NCI-H2107 (cell line): ENCODE measurements around the gene ATP2B2.
A peak's percentile ranks its signal among the peaks of the same experiment; 100 is the strongest.

Experiments used
- DNase-seq: peaks from one replicate; lab custom pipeline; 2025; lab: John Stamatoyannopoulos, UW

ATP2B2 gene

GRCh38 chr3:10447527-10448260 lies 57.7 kb downstream of the ATP2B2 start:
- DNase-seq = no peak

GRCh38 chr3:10447110-10447509 lies 58.3 kb downstream of the ATP2B2 start:
- no peak for DNase-seq

- no peak for DNase-seq
Observed at GRCh38 chr3:10445561-10446175, 59.7 kb downstream of the ATP2B2 start.

- no peak for DNase-seq
Observed at GRCh38 chr3:10444511-10444910, 60.9 kb downstream of the ATP2B2 start.

DNA sequence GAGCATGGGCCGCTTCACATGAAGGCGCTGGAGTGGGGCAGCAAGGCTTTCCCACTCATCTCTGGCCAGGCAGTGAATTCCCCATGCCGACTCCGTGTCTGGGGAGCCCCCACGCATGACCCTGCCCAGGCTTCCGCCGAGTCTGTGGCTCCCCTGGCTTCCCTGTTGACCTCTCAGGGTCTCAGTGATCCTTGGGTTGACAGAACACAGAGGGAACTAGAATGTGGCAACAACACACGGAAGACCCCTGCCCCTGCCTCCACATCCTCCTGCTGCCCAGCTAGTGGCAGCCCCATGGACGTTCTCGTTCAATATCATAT lies 61.3 kb downstream of the ATP2B2 start:
- no peak for DNase-seq

DNA sequence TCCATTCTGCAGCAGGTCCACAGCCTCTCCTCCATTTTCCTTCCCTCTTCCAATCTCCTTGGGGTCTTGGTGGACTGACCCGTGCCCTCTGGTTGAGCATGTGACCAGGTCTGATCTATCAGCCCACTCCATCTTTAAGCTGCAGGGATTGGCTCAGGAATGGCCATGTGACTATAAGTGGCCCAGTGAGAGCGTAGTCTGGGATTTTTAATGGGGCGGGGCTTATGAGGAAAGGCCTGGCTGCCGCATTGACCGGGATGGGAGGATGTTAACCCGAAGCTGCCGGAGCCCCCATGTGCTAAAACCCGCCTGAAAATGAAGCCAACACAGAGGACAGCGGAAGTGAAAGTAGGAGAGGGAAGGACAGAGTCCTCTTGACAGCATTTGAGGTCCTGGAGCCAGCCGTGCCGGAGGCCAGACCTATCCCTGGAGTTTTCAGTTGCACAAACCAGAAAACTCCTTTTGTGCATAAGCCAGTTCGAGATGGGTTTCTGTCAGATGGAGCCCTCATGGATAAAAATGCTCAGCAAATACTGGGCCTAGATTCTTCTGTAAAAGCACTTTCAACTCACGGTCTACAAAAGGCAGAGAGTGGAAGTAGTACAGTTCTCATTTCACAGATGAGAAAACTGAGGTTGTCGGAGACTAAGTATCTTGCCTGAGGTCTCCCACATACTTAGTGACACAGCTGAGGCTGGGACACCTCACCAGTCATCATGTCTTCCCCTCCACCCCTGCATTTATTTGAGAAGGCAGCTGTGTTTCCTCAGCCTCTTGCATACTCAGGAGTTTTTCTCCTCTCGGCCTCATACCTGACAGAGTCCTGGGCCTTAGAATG lies 61.9 kb downstream of the ATP2B2 start:
- DNase-seq = no peak

DNA sequence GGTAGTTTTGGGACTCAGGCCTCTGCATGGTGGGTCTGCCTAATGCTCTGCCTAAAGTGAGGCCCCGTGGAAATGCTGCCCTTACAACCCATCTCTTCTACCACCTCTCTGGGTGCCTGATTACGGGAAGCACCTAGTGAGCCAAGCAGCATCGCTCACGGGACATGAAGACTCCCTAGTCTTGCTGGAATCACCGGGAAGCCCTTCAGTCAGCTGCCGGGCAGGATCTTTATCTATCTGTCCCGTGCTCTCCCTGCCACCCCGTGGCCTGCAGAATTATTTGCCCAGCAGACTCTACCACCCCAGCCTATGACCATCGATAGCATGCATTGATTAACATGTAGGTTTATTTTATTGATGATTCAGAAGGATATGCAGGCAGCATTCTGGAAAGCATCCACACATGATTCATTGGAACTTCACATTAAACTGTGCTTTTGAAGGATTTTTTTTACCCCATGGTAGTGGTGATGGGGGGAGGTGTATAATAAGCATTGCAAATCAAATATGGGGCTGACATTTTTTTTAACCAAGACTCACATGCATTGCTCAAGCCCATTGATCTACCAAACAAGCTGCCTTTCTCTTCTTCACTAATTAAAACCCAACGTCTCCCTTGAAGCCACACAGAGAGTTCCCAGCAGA lies 63.1 kb downstream of the ATP2B2 start:
- DNase-seq = no peak

DNA sequence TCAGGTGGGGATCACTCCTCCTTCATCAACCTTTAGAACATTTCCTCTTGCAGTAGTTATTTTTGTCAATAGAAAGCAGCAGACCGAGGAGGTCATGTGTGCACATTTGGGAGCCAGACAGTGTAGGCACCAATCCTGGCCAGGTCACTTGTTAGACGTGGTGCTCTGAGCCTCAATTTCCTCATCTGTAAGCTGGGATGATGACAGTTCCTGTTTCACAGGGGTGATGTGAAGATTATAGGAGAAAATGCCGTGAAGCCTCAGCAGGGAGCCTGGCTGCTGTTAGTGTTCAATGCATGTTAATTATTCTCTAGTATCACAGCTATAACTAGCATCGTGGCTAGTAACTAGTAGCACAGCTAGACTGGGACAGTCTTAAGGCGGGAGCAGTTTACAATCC lies 64.7 kb downstream of the ATP2B2 start:
- DNase-seq = no peak

DNA sequence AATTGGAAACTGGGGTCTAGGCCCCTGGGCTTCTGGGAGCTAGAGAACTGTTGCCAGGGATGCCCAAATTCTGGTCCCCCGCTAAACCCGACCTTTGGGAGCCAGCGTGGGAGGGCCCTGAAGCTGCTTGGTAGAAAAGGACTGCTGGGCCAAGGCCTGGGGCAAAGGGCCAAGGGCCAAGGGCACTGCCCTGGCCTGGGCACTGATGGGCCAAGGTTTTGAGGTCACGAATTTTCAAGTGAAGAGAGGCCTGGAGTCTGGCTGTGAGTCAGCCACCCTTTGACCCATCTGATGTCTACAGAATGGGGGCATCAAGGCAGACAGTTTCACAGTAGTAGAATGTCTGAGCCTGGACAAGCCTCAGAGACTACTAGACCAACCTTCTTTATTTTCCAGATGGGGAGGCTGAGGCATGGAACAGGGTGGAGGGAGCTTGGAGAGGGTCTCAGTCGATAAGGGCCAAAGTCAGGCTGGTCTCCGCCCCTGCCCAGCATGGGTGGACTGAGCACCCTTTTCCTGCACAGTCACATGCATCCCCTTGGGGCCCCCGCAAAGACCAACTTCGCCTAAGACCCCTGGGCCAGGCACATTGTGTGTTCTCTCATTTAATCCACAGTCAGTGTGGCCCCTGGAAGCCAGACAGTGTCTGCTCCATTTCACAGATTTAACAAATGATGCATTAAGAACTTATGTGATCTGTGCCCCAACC lies 66.3 kb downstream of the ATP2B2 start:
- no peak for DNase-seq

DNA sequence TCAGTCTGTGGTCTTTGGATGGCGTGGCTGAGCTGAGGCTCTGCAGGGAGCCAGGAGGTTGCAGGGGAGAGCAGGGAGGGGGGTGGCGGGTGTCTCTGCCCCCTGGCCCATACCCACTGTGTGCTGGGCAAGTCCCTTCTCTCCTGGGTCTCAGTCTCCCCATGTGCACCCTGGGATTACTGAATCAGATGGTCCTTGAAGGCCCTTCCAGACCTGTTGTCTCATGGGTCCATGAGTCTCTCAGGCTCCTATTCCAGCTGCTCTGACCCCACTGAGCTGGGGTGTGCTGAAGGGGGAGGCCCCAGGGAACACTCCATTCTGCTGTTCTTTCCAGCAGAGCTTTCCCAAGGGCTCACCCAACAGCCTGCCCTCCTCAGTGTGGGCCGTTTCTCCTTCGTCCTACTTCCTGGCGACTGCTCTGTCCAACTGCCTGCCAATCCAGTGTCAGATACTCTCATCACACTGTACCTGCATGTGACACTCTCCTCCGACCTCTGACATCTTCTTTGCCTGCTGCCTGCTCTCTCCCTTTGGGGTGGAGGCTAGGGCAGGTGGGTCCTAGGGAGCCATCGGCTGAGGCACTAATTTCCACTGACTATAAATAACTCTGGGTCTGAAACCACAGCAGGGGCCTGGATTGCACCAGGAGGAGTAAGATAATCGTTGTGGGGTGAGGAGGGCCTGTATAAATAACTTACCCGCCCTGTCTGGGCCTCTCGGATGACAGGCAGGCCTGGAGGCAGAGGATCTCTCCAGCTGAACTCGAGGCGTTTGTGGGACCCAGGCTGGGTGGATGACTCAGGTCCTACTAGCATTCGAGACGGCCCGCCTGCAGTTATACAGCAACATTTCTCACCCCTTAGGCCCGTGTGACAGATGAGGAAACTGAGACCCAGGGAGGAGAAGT lies 67.1 kb downstream of the ATP2B2 start:
- DNase-seq = no peak

DNA sequence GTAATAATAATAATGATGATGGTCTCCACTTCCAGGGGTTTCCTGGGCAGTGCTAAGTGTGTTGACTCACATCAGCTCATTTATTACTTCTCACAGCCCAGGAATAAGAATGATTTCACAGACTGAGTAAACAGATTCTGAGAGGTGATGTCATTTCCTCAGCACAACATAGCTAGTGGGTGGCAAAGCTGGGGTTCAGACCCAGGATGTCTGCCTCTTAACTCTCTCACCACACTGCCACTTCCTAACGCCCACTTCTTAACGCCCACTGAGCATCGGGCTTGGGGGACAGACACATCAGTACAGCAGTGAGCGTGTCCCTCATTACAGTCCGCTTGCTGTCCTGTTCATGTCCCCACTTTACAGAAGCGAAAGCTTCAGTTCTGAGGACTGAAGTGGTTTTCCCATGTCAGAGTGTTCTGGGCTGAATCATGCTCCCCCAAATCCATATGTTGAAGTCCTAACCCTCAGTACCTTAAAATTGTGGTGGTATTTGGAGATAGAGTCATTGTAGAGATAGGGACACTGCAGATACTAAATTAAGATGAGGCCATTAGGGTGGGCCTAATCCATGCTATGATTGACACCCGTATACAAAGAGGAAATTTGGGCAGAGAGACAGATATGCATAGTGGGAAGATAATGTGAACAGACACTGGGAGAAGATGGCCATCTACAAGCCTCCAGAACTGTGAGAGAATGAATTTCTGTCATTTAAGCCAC lies 68.0 kb downstream of the ATP2B2 start:
- DNase-seq = no peak

DNA sequence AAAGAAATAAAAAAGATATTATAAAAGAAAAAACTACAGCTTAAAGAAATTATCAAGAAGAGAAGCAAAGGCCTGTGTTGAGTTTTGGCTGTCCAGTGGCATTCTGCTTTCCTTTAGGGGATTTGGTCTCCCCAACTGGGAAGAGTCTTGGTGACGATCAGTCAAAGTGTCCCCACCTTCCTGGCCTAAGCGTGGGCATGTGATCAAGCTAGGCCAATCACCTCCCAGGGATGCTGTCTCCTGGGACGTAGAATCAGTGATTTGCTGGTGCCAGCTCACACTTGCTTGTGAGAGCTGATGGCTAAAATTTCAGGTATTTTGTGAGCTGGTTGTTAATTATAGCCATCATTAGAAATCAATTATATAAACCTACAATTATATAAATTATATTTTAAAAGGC lies 69.5 kb downstream of the ATP2B2 start:
- no peak for DNase-seq

GRCh38 chr3:10434938-10435336 lies 70.4 kb downstream of the ATP2B2 start:
- no peak for DNase-seq

DNA sequence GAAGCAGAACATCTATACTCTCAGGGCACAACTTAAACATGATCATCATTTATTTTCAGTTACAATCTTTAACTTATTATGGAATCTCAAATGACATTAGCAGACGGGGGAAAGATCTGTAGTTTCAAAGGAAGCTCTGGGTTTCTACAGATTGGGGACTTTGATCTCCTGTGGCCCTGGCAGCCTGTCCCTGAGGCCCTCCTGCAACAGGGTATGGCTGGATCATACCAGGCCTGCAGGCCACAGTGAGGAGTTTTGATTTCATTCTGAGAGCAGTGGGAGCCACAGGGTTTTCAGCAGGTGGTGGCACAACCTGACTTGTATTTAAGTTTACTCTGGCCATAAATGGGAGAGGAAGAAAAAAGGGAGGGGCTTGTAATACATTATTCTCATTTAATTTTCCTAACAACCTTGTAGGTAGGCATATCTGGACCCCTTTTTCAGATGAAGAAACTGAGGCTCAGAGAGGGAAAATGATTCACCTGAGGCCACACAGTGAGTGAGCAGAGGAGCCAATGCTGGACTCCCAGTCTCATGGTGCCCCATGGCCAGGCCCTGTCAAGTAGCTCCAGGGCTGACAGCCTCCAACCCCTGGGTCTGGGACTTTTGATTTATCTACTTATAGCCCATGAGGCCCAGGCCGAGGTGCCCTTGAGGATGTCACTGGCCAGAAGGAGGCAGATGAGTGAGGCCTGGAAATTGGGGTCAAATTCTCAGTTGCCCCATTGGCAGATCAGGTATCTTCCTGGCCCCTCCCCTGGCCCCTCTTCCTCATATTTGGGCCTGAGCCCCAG lies 71.0 kb downstream of the ATP2B2 start:
- DNase-seq = no peak

DNA sequence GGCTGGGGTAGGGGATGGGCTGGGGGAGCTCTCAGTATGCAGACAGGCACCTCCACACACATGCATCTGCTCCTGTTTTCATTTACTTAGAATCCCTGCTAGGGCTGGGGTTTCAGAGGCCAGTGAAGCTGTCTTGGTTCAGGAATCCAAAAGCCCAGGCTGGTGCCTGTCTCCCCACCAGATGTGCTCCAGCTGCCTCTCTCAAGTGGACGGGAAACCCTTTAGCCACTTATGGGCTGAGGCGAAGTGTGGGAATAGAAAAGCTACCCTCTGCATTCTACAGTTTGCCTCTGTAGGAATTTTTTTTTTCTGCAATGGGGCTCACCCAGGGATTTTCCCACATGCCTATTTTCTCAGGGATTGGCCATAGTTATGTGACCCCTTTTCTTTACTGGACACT lies 72.5 kb downstream of the ATP2B2 start:
- no peak for DNase-seq

DNA sequence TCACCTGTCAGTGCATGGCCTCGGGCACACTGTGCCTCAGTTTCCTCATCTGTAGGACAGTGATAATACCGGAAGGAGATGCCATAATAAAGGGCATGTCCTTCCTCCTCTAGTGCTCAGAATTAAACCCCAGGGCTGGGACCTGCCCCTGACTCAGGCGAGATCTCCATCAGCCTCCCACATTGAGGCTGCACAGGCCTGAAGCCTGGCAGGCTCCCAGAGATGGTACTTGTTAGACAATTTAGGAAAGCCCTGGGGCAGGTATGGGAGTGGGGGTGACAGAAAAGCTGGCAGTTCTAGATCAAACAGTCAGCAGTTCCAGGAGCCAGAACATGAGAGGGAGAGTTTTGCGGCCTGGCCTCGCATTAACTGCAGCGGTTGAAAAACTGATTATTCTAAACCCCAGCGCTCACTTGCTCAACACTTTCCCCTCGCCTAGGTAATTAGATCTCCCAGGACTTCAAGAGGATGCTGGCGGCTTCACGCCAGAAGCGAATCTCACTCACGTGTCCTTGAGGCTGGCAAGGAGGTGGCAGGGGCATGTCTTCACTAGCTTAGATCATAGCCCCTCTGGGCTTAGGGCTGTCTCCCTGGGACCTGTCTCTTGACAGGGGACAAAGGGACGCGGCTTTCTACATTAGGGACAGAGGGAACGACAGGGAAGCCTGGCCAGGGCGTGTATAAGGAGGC lies 73.1 kb downstream of the ATP2B2 start:
- DNase-seq = peak; percentile 65

- no peak for DNase-seq
Observed at GRCh38 chr3:10430805-10431204, 74.6 kb downstream of the ATP2B2 start.

DNA sequence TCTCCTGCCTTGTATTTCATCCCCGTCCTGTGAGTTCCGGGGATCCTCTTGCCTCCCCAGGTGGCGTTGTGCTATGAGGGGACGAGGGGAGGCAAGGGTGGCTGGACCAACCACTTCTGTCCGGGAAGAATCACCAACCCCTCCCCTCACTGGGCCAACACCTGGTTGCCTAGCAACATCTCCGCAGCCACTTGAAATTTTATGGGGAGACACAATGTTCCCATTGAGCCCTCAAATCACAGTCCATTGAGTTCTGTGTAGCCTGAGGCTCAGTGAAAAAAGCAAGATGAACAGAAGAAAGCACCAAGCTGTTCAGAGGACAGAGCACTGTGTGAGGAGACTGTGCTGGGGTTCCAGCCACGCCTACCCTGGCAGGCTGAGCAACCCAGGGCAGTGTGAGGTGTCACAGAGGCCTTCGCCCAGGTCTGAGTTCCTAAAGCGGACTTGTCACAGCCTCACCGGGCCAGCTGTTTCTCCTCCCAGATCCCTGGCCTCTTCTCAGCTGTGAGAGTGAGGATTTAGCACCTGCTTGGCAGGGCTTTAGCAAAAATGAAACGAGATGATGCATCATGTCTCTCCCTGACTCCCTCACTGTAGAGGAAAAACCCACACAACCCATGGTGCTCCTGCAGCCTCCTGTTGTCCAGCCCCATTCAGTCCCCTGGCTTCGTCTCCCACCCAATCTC lies 76.8 kb downstream of the ATP2B2 start:
- DNase-seq = no peak
